C4-2B (cell line): Measurements from ENCODE around the gene ARGLU1.

ENCODE experiments used
- H3K27ac ChIP-seq: fragments of 450-650 bp; 2 replicates; pipeline ENCODE4 v1.5.1; 2017
- ZFX ChIP-seq: fragments of 450-650 bp; IDR thresholded peaks from 2 replicates; pipeline ENCODE4 v1.6.1; 2017
- TF ChIP-seq, protein P1 (sequence below): fragments of 450-650 bp; conservative IDR thresholded peaks from 2 replicates; pipeline ENCODE4 v1.5.1; 2017; ENCODE audit warnings: mild to moderate bottlenecking

ARGLU1 gene

GRCh38 chr13:106596275-106596937 is 28.5 kb upstream of the ARGLU1 start:
- H3K27ac ChIP-seq = no peak overlapping the region
- no peak for TF ChIP-seq ZFX

- H3K27ac ChIP-seq = no peak overlapping the region
- TF ChIP-seq, protein P1, sequence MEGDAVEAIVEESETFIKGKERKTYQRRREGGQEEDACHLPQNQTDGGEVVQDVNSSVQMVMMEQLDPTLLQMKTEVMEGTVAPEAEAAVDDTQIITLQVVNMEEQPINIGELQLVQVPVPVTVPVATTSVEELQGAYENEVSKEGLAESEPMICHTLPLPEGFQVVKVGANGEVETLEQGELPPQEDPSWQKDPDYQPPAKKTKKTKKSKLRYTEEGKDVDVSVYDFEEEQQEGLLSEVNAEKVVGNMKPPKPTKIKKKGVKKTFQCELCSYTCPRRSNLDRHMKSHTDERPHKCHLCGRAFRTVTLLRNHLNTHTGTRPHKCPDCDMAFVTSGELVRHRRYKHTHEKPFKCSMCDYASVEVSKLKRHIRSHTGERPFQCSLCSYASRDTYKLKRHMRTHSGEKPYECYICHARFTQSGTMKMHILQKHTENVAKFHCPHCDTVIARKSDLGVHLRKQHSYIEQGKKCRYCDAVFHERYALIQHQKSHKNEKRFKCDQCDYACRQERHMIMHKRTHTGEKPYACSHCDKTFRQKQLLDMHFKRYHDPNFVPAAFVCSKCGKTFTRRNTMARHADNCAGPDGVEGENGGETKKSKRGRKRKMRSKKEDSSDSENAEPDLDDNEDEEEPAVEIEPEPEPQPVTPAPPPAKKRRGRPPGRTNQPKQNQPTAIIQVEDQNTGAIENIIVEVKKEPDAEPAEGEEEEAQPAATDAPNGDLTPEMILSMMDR = no peak
- TF ChIP-seq ZFX = no peak
These were observed 27.7 kb upstream of the ARGLU1 start for GRCh38 chr13:106595625-106596024.

GRCh38 chr13:106594980-106595379 is 27.0 kb upstream of the ARGLU1 start:
- H3K27ac ChIP-seq = no peak overlapping the region
- TF ChIP-seq, protein P1 = no peak
- no peak for TF ChIP-seq ZFX

GRCh38 chr13:106593132-106593531 is 25.2 kb upstream of the ARGLU1 start:
- H3K27ac ChIP-seq = no peak overlapping the region
- TF ChIP-seq, protein P1 = no peak
- no peak for TF ChIP-seq ZFX

- H3K27ac ChIP-seq = no peak overlapping the region
- no peak for TF ChIP-seq ZFX
- TF ChIP-seq, protein P1 = no peak
These were observed 23.4 kb upstream of the ARGLU1 start for GRCh38 chr13:106591299-106591698.

- no peak for TF ChIP-seq ZFX
- TF ChIP-seq, protein P1 = no peak
- no peak overlapping the region for H3K27ac ChIP-seq
These were observed 21.8 kb upstream of the ARGLU1 start for GRCh38 chr13:106589716-106590115.

DNA sequence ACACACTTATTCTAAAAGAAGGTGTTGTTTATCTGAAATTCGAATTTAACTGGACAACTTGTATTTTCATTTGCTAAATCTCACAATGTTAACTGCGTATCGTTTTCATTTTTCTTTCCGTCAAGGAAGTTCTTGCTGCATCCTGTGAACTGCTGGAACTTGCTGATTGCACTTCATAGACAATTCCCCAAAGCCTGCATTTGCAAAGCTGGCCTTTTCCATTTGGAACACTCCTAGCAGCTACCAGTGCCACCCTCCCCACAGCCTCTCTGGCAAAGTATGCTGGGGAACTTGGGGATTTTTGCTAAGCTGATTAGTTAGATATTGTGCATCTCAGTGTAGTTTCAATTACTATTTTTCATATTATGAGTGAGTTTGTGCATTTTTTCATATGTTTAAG is 20.4 kb upstream of the ARGLU1 start:
- no peak overlapping the region for H3K27ac ChIP-seq
- TF ChIP-seq ZFX = no peak
- TF ChIP-seq, protein P1 = no peak

DNA sequence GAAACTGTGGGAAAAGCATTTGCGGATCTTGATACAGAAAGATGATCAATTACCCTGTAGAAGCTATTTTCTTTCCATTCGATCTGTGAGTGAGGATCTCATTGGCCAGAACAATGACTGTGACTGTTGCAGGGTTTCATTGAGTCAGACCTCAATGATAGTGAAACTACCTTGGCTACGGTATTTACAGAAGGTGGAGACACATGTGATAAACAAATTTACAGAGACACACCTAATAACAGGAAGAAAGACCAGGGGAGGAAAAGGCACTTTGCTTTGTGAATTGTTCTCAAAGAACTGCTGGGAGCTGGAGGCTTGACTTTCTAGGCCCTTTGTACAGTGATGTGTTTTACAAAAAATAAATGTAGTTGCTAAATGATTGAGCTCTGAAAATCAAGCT is 19.9 kb upstream of the ARGLU1 start:
- no peak overlapping the region for H3K27ac ChIP-seq
- no peak for TF ChIP-seq ZFX
- TF ChIP-seq, protein P1 = no peak
